Measurements from ENCODE around the gene RHOF.
A peak's percentile ranks its signal among the peaks of the same experiment; 100 is the strongest.

RHOF gene

DNA sequence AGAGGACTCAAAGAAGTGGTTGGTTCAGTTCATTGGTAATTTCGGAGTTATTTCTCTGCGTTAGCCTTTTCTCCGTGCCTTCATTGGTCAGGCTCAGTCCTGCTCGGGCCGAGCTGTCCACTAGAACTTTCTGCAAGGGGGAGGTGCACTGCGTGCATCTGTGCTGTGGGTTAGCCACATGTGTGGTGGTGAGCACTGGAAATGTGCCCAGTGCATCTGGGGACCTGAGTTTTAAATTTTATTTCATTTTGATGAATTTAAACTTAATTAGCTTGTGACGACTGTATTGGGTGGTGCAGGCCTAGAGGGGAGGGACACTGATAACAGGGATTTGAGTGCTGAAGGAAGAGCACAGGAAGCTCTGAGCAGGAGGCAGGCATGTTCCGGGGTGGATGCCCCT is 34.8 kb upstream of the RHOF start:
- Histone ChIP-seq H3K36me3 (peaks cover 58 to 92% (median 77%) of the 10 kb centered on the region in 3 donors), H3K27ac (no peak overlapping the region), H3K4me1 (peaks cover 0 to 9% (median 4%) of the 10 kb centered on the region in 4 donors), H3K27me3 (no peaks in the 10 kb centered on the region), H3K9me3 (no peaks in the 10 kb centered on the region), H3K4me3 (no peak overlapping the region)
- DNase-seq: no peak
- TF ChIP-seq, protein P1, sequence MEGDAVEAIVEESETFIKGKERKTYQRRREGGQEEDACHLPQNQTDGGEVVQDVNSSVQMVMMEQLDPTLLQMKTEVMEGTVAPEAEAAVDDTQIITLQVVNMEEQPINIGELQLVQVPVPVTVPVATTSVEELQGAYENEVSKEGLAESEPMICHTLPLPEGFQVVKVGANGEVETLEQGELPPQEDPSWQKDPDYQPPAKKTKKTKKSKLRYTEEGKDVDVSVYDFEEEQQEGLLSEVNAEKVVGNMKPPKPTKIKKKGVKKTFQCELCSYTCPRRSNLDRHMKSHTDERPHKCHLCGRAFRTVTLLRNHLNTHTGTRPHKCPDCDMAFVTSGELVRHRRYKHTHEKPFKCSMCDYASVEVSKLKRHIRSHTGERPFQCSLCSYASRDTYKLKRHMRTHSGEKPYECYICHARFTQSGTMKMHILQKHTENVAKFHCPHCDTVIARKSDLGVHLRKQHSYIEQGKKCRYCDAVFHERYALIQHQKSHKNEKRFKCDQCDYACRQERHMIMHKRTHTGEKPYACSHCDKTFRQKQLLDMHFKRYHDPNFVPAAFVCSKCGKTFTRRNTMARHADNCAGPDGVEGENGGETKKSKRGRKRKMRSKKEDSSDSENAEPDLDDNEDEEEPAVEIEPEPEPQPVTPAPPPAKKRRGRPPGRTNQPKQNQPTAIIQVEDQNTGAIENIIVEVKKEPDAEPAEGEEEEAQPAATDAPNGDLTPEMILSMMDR (IDR thresholded peaks at IDR 0.05): no peak
- intact Hi-C loops (cut with DNase I; ENCODE audit: low total_unique reads): no loop called here

DNA sequence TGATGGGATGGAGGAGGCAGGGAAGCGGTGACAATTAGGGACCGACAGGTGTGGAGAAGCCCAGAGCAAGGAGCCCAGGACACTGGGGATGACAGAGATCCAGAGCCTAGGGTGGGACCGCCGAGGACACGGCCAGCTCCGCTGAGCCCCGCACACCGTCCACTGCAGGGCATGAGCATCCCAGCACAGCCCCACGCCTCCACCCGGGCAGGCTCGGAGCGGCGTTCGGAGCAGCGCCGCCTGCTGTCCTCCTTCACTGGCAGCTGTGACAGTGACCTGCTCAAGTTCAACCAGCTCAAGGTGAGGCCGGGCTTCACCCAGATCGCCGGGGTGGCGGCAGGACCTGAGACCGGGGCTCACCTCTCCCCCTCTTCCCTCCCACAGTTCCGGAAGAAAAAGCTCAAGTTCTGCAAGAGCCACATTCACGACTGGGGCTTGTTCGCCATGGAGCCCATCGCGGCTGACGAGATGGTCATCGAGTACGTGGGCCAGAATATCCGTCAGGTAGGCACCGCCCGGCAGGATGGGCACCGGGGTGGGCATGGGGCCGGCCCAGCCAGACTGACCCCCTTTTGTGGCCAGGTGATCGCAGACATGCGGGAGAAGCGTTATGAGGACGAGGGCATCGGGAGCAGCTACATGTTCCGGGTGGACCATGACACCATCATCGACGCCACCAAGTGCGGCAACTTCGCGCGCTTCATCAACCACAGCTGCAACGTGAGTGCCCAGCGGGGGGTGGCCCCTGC is 34.0 kb upstream of the RHOF start:
- Histone ChIP-seq H3K9me3 (no peaks in the 10 kb centered on the region), H3K36me3 (peaks cover 66 to 98% (median 85%) of the 10 kb centered on the region in 3 donors), H3K27me3 (no peaks in the 10 kb centered on the region), H3K4me1 (peaks cover 0 to 9% (median 4%) of the 10 kb centered on the region in 4 donors), H3K4me3 (no peak overlapping the region), H3K27ac (no peak overlapping the region)
- DNase-seq: no peak
- intact Hi-C loops (cut with DNase I; ENCODE audit: low total_unique reads): no loop called here
- TF ChIP-seq, protein P1 (IDR thresholded peaks at IDR 0.05): no peak

- H3K36me3 ChIP-seq: peaks cover 69 to 98% (median 85%) of the 10 kb centered on the region in 3 donors
- no peak for DNase-seq
- no peak overlapping the region for H3K4me3 ChIP-seq
- no peaks in the 10 kb centered on the region for H3K9me3 ChIP-seq
- TF ChIP-seq, protein P1 (IDR thresholded peaks at IDR 0.05): no peak
- H3K27me3 ChIP-seq: no peaks in the 10 kb centered on the region
- intact Hi-C loops (cut with DNase I; ENCODE audit: low total_unique reads): no loop called here
- no peak overlapping the region for H3K27ac ChIP-seq
- H3K4me1 ChIP-seq: peaks cover 0 to 9% (median 4%) of the 10 kb centered on the region in 4 donors
Observed at GRCh38 chr12:121826318-121827150, 33.0 kb upstream of the RHOF start.

- H3K4me3 ChIP-seq: no peak overlapping the region
- intact Hi-C loops (cut with DNase I; ENCODE audit: low total_unique reads): no loop called here
- H3K27me3 ChIP-seq: no peaks in the 10 kb centered on the region
- TF ChIP-seq, protein P1 (IDR thresholded peaks at IDR 0.05): no peak
- peaks cover 70 to 98% (median 87%) of the 10 kb centered on the region in 3 donors for H3K36me3 ChIP-seq
- peak in 1 of 2 donors; percentile 70 for DNase-seq
- peaks cover 0 to 9% (median 4%) of the 10 kb centered on the region in 4 donors for H3K4me1 ChIP-seq
- peak overlapping the region in 1 of 2 donors; percentile 37 for H3K27ac ChIP-seq
- no peaks in the 10 kb centered on the region for H3K9me3 ChIP-seq
Observed at GRCh38 chr12:121825041-121825523, 31.6 kb upstream of the RHOF start.

- Histone ChIP-seq H3K27me3 (no peaks in the 10 kb centered on the region), H3K4me1 (peaks cover 0 to 9% (median 4%) of the 10 kb centered on the region in 4 donors), H3K4me3 (no peak overlapping the region), H3K9me3 (no peaks in the 10 kb centered on the region), H3K36me3 (peaks cover 71 to 98% (median 87%) of the 10 kb centered on the region in 3 donors), H3K27ac (no peak overlapping the region)
- intact Hi-C loops (cut with DNase I; ENCODE audit: low total_unique reads): no loop called here
- TF ChIP-seq, protein P1 (IDR thresholded peaks at IDR 0.05): no peak
- DNase-seq: no peak
Observed at GRCh38 chr12:121823727-121824115, 30.2 kb upstream of the RHOF start.

Measured in tibial artery (tissue), 4 donors.